ENCODE data around the gene HOXA7. TPM values are rescaled to one million over a fixed set of nuclear protein-coding genes. Genes with fewer than 3 reads are reported as not detected.

The HOXA7 gene
- total RNA-seq, 1 experiment from 2014 or later, result 0.56 TPM

- intact Hi-C loops (cut with micrococcal nuclease; ENCODE audit: unreplicated experiment), result no loop called here
- ChIA-PET POLR2A (ENCODE audit: low non-redundant PET) (no interaction called here), CTCF (interaction anchor here (0.7 to 1.8 kb wide), 2 partner anchors 8 to 12 kb away, joined by 3 to 6 read pairs; no protein-coding TSS in a partner anchor)
- peaks cover 100% of the 10 kb centered on the region for H3K27me3 ChIP-seq (replicated peaks; ENCODE audit: insufficient read depth, low read depth, low read length, poor library complexity)
- H3K4me3 ChIP-seq (ENCODE audit: low read depth, low read length, poor library complexity, severe bottlenecking), result no peak overlapping the region
- no peaks in the 10 kb centered on the region for H3K9me3 ChIP-seq (ENCODE audit: low read depth, low read length, poor library complexity, severe bottlenecking)
- no peak overlapping the region for H3K27ac ChIP-seq (ENCODE audit: low read depth, low read length, poor library complexity, severe bottlenecking)
- H3K36me3 ChIP-seq (ENCODE audit: insufficient read depth, low read length, poor library complexity, severe bottlenecking), result no peaks in the 10 kb centered on the region
- H3K4me1 ChIP-seq (ENCODE audit: insufficient read depth, low read length, poor library complexity, severe bottlenecking), result no peaks in the 10 kb centered on the region
- TF ChIP-seq CTCF (conservative IDR thresholded peaks at IDR 0.05; ENCODE audit: low read depth, low read length) (no peak), EZH2 (IDR thresholded peaks at IDR 0.05; ENCODE audit: borderline replicate concordance, low read depth, low read length, poor library complexity, severe bottlenecking) (peak; percentile 83)
- DNase-seq (ENCODE audit: low spot score), result no peak
- no TSS peak for BruUV-seq (replicated peaks)
Observed at GRCh38 chr7:27187475-27188385, 31.3 kb upstream of the HOXA7 start.

- CTCF ChIA-PET, result interaction anchor here (0.7 to 1.8 kb wide), 2 partner anchors 9 to 11 kb away, joined by 3 to 6 read pairs; no protein-coding TSS in a partner anchor
- Histone ChIP-seq H3K4me3 (ENCODE audit: low read depth, low read length, poor library complexity, severe bottlenecking) (no peak overlapping the region), H3K9me3 (ENCODE audit: low read depth, low read length, poor library complexity, severe bottlenecking) (no peaks in the 10 kb centered on the region), H3K4me1 (ENCODE audit: insufficient read depth, low read length, poor library complexity, severe bottlenecking) (no peaks in the 10 kb centered on the region), H3K36me3 (ENCODE audit: insufficient read depth, low read length, poor library complexity, severe bottlenecking) (no peaks in the 10 kb centered on the region), H3K27ac (ENCODE audit: low read depth, low read length, poor library complexity, severe bottlenecking) (no peak overlapping the region), H3K27me3 (replicated peaks; ENCODE audit: insufficient read depth, low read depth, low read length, poor library complexity) (peaks cover 100% of the 10 kb centered on the region)
- POLR2A ChIA-PET (ENCODE audit: low non-redundant PET), result no interaction called here
- no peak for DNase-seq (ENCODE audit: low spot score)
- intact Hi-C loops (cut with micrococcal nuclease; ENCODE audit: unreplicated experiment), result no loop called here
- no TSS peak for BruUV-seq (replicated peaks)
- no peak for TF ChIP-seq CTCF (conservative IDR thresholded peaks at IDR 0.05; ENCODE audit: low read depth, low read length)
- TF ChIP-seq EZH2 (IDR thresholded peaks at IDR 0.05; ENCODE audit: borderline replicate concordance, low read depth, low read length, poor library complexity, severe bottlenecking), result peak; percentile 29
Observed at GRCh38 chr7:27186668-27187474, 30.4 kb upstream of the HOXA7 start.

- Histone ChIP-seq H3K27ac (ENCODE audit: low read depth, low read length, poor library complexity, severe bottlenecking) (no peak overlapping the region), H3K4me1 (ENCODE audit: insufficient read depth, low read length, poor library complexity, severe bottlenecking) (no peaks in the 10 kb centered on the region), H3K9me3 (ENCODE audit: low read depth, low read length, poor library complexity, severe bottlenecking) (no peaks in the 10 kb centered on the region), H3K36me3 (ENCODE audit: insufficient read depth, low read length, poor library complexity, severe bottlenecking) (no peaks in the 10 kb centered on the region), H3K27me3 (replicated peaks; ENCODE audit: insufficient read depth, low read depth, low read length, poor library complexity) (peaks cover 99% of the 10 kb centered on the region), H3K4me3 (ENCODE audit: low read depth, low read length, poor library complexity, severe bottlenecking) (no peak overlapping the region)
- TF ChIP-seq CTCF (conservative IDR thresholded peaks at IDR 0.05; ENCODE audit: low read depth, low read length) (no peak), EZH2 (IDR thresholded peaks at IDR 0.05; ENCODE audit: borderline replicate concordance, low read depth, low read length, poor library complexity, severe bottlenecking) (no peak)
- CTCF ChIA-PET, result interaction anchor here (1.8 kb wide), 1 partner anchor 10 kb away, joined by 6 read pairs; no protein-coding TSS in a partner anchor
- DNase-seq (ENCODE audit: low spot score), result no peak
- POLR2A ChIA-PET (ENCODE audit: low non-redundant PET), result no interaction called here
- no TSS peak for BruUV-seq (replicated peaks)
- intact Hi-C loops (cut with micrococcal nuclease; ENCODE audit: unreplicated experiment), result no loop called here
Observed at GRCh38 chr7:27185854-27186667, 29.6 kb upstream of the HOXA7 start.

Measured in A673 (cell line).